ENCODE results near the gene ARID4B.

GRCh38 chr1:235331401-235331800 lies 3.4 kb upstream of the ARID4B start:
- no peak for TF ChIP-seq CTCF (IDR thresholded peaks at IDR 0.05)
- no peak for TF ChIP-seq POLR2A (IDR thresholded peaks at IDR 0.05)

Measured in lower leg skin (tissue), 3 donors.